HepG2 (cell line): ENCODE data around the gene MPPE1. TPM values are rescaled to one million over a fixed set of nuclear protein-coding genes. Genes with fewer than 3 reads are reported as not detected.
A peak's percentile ranks its signal among the peaks of the same experiment; 100 is the strongest.

Source experiments
- ARHGAP35 ChIP-seq: sonication (generic); formaldehyde crosslinking; IDR thresholded peaks from 2 replicates; pipeline ENCODE4 v1.9.0; 2022; ENCODE audit warnings: mild to moderate bottlenecking, inconsistent platforms, moderate library complexity, missing genetic modification reagents, borderline replicate concordance
- ARID5B ChIP-seq: IDR thresholded peaks from 2 replicates; pipeline ENCODE4 v1.4.0; 2020; ENCODE audit warnings: mild to moderate bottlenecking, missing genetic modification reagents
- MTF1 ChIP-seq: sonication (generic); formaldehyde crosslinking; IDR thresholded peaks from 2 replicates; pipeline ENCODE4 v1.5.0; 2020; ENCODE audit warnings: missing genetic modification reagents
- NCOA2 ChIP-seq: sonication (generic); formaldehyde crosslinking; IDR thresholded peaks from 2 replicates; pipeline ENCODE4 v1.8.0; 2022; ENCODE audit warnings: inconsistent platforms
- PCBP1 ChIP-seq: fragments of 200-400 bp; formaldehyde crosslinking; IDR thresholded peaks from 2 replicates; pipeline ENCODE4 v1.6.1; 2017; ENCODE audit warnings: mild to moderate bottlenecking, low read depth, low read length, borderline replicate concordance
- POLR2A ChIP-seq, 2 experiments: IDR thresholded peaks; 2 replicates each; pipeline ENCODE4 v1.6.1; 2011; ENCODE audit warnings: low read depth in 2 of 2, low read length in 2 of 2, mild to moderate bottlenecking in 1 of 2, moderate library complexity in 1 of 2; ENCODE audit not compliant: insufficient read depth in 1 of 2
- SRSF1 ChIP-seq: fragments of 200-400 bp; formaldehyde crosslinking; optimal IDR thresholded peaks from 2 replicates; pipeline ENCODE3; 2017; ENCODE audit warnings: mild to moderate bottlenecking, low read depth, low read length, moderate library complexity
- THAP8 ChIP-seq: sonication (generic); formaldehyde crosslinking; IDR thresholded peaks from 2 replicates; pipeline ENCODE4 v1.5.1; 2020; ENCODE audit warnings: missing genetic modification reagents, mild to moderate bottlenecking, borderline replicate concordance
- ZBED4 ChIP-seq: sonication (generic); formaldehyde crosslinking; IDR thresholded peaks from 2 replicates; pipeline ENCODE4 v1.4.0; 2020; ENCODE audit warnings: missing genetic modification reagents, borderline replicate concordance
- ZNF225 ChIP-seq: sonication (generic); formaldehyde crosslinking; IDR thresholded peaks from 2 replicates; pipeline ENCODE4 v1.4.0; 2020; ENCODE audit warnings: mild to moderate bottlenecking, missing genetic modification reagents
- ZNF3 ChIP-seq: IDR thresholded peaks from 2 replicates; pipeline ENCODE4 v1.7.0; 2017; ENCODE audit warnings: inconsistent platforms
- ZNF468 ChIP-seq: sonication (generic); formaldehyde crosslinking; IDR thresholded peaks from 2 replicates; pipeline ENCODE4 v1.8.0; 2022; ENCODE audit warnings: mild to moderate bottlenecking, moderate library complexity, missing genetic modification reagents
- ZNF570 ChIP-seq: sonication (generic); formaldehyde crosslinking; IDR thresholded peaks from 2 replicates; pipeline ENCODE4 v1.4.0; 2020; ENCODE audit warnings: mild to moderate bottlenecking, missing genetic modification reagents, borderline replicate concordance
- polyA plus RNA-seq, 8 experiments: library from polyadenylated mRNA; depleted of rRNA in 3 of 8; stranded (reverse) in 7 of 8; unstranded in 1 of 8; fragments of >200 nt; fragmentation: Illumina TruSeq in 4 of 8; extraction: Trizol in 4 of 8; gene quantifications; 2 replicates each; pipeline versions ENCODE4 v1.2.1 to v1.2.3, GENCODE V29; 2011 to 2016; ENCODE audit warnings: low read depth in 4 of 8, missing spikeins in 1 of 8, mixed read lengths in 1 of 8; ENCODE audit not compliant: insufficient read depth in 1 of 8
- total RNA-seq, 5 experiments: library from RNA; depleted of rRNA; stranded (reverse); fragments of >200 nt; fragmentation: Illumina TruSeq; extraction: Trizol; gene quantifications; 2 replicates each; pipeline ENCODE4 v1.2.3, GENCODE V29; 2016; ENCODE audit warnings: low read depth in 1 of 5
- TF ChIP-seq, protein P1 (sequence below): sonication (generic); formaldehyde crosslinking; IDR thresholded peaks from 2 replicates; pipeline ENCODE4 v1.5.1; 2020; ENCODE audit warnings: mild to moderate bottlenecking, missing genetic modification reagents, moderate library complexity
- TF ChIP-seq, protein P2 (sequence below): IDR thresholded peaks from 2 replicates; pipeline ENCODE4 v1.6.1; 2016; ENCODE audit warnings: missing genetic modification reagents, missing compliant biosample characterization

The MPPE1 gene
- total and polyA plus RNA-seq, 2 of the 13 experiments (the other 11 are each of a cell fraction or from before 2014, with no cell fraction given), result 9.6 to 11.9 TPM

DNA sequence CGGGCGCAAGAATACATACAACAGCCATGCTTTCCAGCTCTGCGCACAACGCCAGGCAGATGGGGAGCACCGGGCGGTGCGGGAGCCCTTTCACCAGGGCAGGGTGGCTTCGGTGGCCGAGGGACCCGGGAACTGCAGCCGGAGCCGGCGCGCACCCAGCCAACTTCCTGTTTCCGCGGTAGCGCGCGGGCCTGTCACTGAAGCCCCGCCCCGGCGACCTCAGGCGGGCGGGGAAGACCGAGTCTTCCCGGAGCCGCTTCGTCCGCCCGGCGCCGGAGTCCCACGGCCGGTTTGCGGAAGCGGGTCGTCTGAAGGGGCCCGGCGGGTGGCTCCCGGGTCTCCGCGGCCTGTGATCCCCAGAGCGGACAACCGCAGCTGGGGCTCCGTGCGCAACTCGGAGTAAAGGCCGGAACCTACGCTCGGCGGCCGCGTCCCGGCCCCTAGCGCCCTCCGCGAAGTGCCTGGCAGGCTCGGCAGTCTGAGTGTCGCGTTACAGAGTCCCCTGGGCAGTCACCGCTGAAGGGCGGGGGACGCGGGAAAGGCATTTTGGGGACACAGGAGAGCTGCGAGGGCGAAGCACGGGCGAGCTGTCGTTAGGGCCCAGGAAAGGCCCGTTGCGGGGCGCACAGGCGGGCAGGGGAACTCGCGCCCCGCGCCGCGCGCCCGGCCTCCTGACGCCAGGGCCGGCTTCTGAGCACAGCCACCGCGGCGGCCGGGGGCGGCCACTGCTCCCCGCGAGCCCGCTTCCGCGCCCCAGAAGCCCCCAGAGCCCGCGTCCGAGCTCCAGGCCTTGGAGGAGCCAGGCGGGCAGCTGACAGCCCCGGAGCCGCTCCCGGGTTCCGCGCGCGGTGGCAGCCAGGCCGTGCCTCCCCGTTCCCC, at the start of gene MPPE1 (continued):
- TF ChIP-seq, protein P1, sequence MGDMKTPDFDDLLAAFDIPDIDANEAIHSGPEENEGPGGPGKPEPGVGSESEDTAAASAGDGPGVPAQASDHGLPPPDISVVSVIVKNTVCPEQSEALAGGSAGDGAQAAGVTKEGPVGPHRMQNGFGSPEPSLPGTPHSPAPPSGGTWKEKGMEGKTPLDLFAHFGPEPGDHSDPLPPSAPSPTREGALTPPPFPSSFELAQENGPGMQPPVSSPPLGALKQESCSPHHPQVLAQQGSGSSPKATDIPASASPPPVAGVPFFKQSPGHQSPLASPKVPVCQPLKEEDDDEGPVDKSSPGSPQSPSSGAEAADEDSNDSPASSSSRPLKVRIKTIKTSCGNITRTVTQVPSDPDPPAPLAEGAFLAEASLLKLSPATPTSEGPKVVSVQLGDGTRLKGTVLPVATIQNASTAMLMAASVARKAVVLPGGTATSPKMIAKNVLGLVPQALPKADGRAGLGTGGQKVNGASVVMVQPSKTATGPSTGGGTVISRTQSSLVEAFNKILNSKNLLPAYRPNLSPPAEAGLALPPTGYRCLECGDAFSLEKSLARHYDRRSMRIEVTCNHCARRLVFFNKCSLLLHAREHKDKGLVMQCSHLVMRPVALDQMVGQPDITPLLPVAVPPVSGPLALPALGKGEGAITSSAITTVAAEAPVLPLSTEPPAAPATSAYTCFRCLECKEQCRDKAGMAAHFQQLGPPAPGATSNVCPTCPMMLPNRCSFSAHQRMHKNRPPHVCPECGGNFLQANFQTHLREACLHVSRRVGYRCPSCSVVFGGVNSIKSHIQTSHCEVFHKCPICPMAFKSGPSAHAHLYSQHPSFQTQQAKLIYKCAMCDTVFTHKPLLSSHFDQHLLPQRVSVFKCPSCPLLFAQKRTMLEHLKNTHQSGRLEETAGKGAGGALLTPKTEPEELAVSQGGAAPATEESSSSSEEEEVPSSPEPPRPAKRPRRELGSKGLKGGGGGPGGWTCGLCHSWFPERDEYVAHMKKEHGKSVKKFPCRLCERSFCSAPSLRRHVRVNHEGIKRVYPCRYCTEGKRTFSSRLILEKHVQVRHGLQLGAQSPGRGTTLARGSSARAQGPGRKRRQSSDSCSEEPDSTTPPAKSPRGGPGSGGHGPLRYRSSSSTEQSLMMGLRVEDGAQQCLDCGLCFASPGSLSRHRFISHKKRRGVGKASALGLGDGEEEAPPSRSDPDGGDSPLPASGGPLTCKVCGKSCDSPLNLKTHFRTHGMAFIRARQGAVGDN (CRISPR knock-in tag), result peak; percentile 85
- TF ChIP-seq ZNF3 (CRISPR knock-in tag) (0 out of 2 replicates have a peak, but pooled peaks have one; percentile 33), SRSF1 (no peak), ZBED4 (CRISPR knock-in tag) (0 out of 2 replicates have a peak, but pooled peaks have one; percentile 33), MTF1 (CRISPR knock-in tag) (peak; percentile 15; the same call in 1 of the 2 replicates), ARID5B (CRISPR knock-in tag) (no peak), NCOA2 (no peak), PCBP1 (0 out of 2 replicates have a peak, but pooled peaks have one; percentile 44), POLR2A (IDR thresholded peaks at IDR 0.05; ENCODE audit: insufficient read depth in 1 of 2, low read depth in 2 of 2, low read length in 2 of 2) (peak; percentile 74 to 78), ZNF468 (CRISPR knock-in tag) (no peak), ZNF570 (CRISPR knock-in tag) (no peak), ZNF225 (CRISPR knock-in tag) (0 out of 2 replicates have a peak, but pooled peaks have one; percentile 51), THAP8 (no peak), ARHGAP35 (CRISPR knock-in tag) (no peak)
- TF ChIP-seq, protein P2, sequence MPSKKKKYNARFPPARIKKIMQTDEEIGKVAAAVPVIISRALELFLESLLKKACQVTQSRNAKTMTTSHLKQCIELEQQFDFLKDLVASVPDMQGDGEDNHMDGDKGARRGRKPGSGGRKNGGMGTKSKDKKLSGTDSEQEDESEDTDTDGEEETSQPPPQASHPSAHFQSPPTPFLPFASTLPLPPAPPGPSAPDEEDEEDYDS (CRISPR knock-in tag), result peak; percentile 37; the same call in 1 of the 2 replicates
